B cell (primary cell): Measurements from ENCODE around the gene EPN1. TPM values are rescaled to one million over a fixed set of nuclear protein-coding genes. Genes with fewer than 3 reads are reported as not detected.
A peak's percentile ranks its signal among the peaks of the same experiment; 100 is the strongest.

Experiments used
- ATAC-seq: fragments of 200-7000 bp; cut with Tn5 transposase; one replicate; pipeline ENCODE4 v1.10.0; 2021; ENCODE audit warnings: low read depth, mild to moderate bottlenecking, moderate number of reproducible peaks, moderate library complexity
- CTCF ChIA-PET: fragments of 350-600 bp; sonication (Branson Sonifier 250); formaldehyde crosslinking; loops from one replicate; lab custom pipeline; 2021; ENCODE audit warnings: antibody characterized with exemption, inconsistent platforms; lab: Charles Lee
- POLR2A ChIA-PET: fragments of 350-600 bp; sonication (Branson Sonifier 250); formaldehyde crosslinking; loops from one replicate; lab custom pipeline; 2021; ENCODE audit warnings: antibody characterized with exemption; lab: Charles Lee
- DNase-seq: peaks from one replicate; pipeline ENCODE4 v3.0.0; 2013
- H2AFZ ChIP-seq: 2 replicates; pipeline ENCODE4 v1.6.1; 2012; ENCODE audit warnings: mild to moderate bottlenecking, low read depth, low read length; ENCODE audit not compliant: insufficient read depth, poor library complexity, severe bottlenecking
- H3K27ac ChIP-seq, 2 donors: 1 replicate in 1 of 2; 2 replicates in 1 of 2; pipeline ENCODE4 v1.5.1; 2012 to 2013; ENCODE audit warnings: low read length in 2 of 2, mild to moderate bottlenecking in 2 of 2, moderate library complexity in 1 of 2
- H3K27me3 ChIP-seq, 4 experiments: fragments of 200-600 bp in 1 of 4; sonication (generic) in 1 of 4; replicated peaks in 1 of 4; 1 replicate in 2 of 4; 2 replicates in 2 of 4; pipeline versions ENCODE4 v1.6.1 to v1.7.0; 2013 to 2016; ENCODE audit warnings: low read length in 3 of 4, mild to moderate bottlenecking in 2 of 4, mixed read lengths in 1 of 4, moderate library complexity in 1 of 4; ENCODE audit not compliant: insufficient read depth in 4 of 4, control insufficient read depth in 3 of 4; ENCODE audit errors: control extremely low read depth in 1 of 4
- H3K36me3 ChIP-seq, 2 experiments: replicated peaks in 1 of 2; 1 replicate in 1 of 2; 2 replicates in 1 of 2; pipeline versions ENCODE4 v1.6.1 to v1.7.1; 2013; ENCODE audit warnings: low read length in 1 of 2; ENCODE audit not compliant: insufficient read depth in 2 of 2, control insufficient read depth in 1 of 2; ENCODE audit errors: control extremely low read depth in 1 of 2, extremely low read depth in 1 of 2
- H3K4me1 ChIP-seq, 2 donors: fragments of 200-600 bp in 1 of 2; sonication (generic) in 1 of 2; 1 replicate in 1 of 2; 2 replicates in 1 of 2; pipeline versions ENCODE4 v1.5.1 to v1.6.1; 2013 to 2017; ENCODE audit warnings: low read length in 2 of 2; ENCODE audit not compliant: control insufficient read depth in 2 of 2, insufficient read depth in 2 of 2
- H3K4me2 ChIP-seq: replicated peaks from 2 replicates; pipeline ENCODE3; 2012; ENCODE audit warnings: mild to moderate bottlenecking, low read depth, low read length; ENCODE audit not compliant: poor library complexity, severe bottlenecking
- H3K4me3 ChIP-seq, 5 experiments: fragments of 200-600 bp in 1 of 5; sonication (generic) in 1 of 5; 1 replicate in 3 of 5; 2 replicates in 2 of 5; pipeline versions ENCODE4 v1.5.1 to v1.7.0; 2011 to 2016; ENCODE audit warnings: low read length in 4 of 5, mild to moderate bottlenecking in 4 of 5, low read depth in 2 of 5, control low read depth in 1 of 5, moderate library complexity in 1 of 5; ENCODE audit not compliant: insufficient read depth in 1 of 5; ENCODE audit errors: control extremely low read depth in 1 of 5, extremely low read depth in 1 of 5
- H3K79me2 ChIP-seq: fragments of 200-600 bp; sonication (generic); one replicate; pipeline ENCODE4 v1.6.0; 2016; ENCODE audit warnings: low read length; ENCODE audit not compliant: control insufficient read depth, insufficient read depth
- H3K9ac ChIP-seq: fragments of 200-600 bp; sonication (generic); 2 replicates; pipeline ENCODE4 v1.6.1; 2017; ENCODE audit warnings: mild to moderate bottlenecking, low read length, moderate library complexity
- H3K9me3 ChIP-seq, 3 donors: one replicate each; pipeline versions ENCODE4 v1.6.1 to v1.7.1; 2013; ENCODE audit warnings: low read length in 2 of 3; ENCODE audit not compliant: control insufficient read depth in 2 of 3, insufficient read depth in 1 of 3; ENCODE audit errors: control extremely low read depth in 1 of 3
- H4K20me1 ChIP-seq: 2 replicates; pipeline ENCODE4 v1.6.0; 2012; ENCODE audit warnings: mild to moderate bottlenecking, low read length; ENCODE audit not compliant: insufficient read depth, control insufficient read depth, poor library complexity, severe bottlenecking
- H3K27ac Mint-ChIP-seq: one replicate; pipeline ENCODE4 v1.8.0; 2021; ENCODE audit warnings: mixed read lengths
- H3K27me3 Mint-ChIP-seq: one replicate; pipeline ENCODE4 v1.8.0; 2021; ENCODE audit warnings: mixed read lengths
- H3K4me1 Mint-ChIP-seq: one replicate; pipeline ENCODE4 v1.8.0; 2021; ENCODE audit warnings: mixed read lengths
- H3K4me3 Mint-ChIP-seq: one replicate; pipeline ENCODE4 v1.8.0; 2021; ENCODE audit warnings: mixed read lengths
- H3K9me3 Mint-ChIP-seq: one replicate; pipeline ENCODE4 v1.8.0; 2022; ENCODE audit warnings: mixed read lengths; ENCODE audit not compliant: insufficient read depth
- EZH2 ChIP-seq: IDR thresholded peaks from 2 replicates; pipeline ENCODE4 v1.6.1; 2012; ENCODE audit warnings: borderline replicate concordance, low read depth, mild to moderate bottlenecking, moderate library complexity, low read length; ENCODE audit not compliant: insufficient read depth, poor library complexity, severe bottlenecking
- WGBS: methylation state at CpG from one replicate; pipeline ENCODE4 v1.1.5; 2013; ENCODE audit warnings: missing lambda C conversion rate; ENCODE audit not compliant: insufficient coverage; 5-methylcytosine and 5-hydroxymethylcytosine counted together
- intact Hi-C: fragments of 100-400 bp; cut with micrococcal nuclease; formaldehyde crosslinking; loops from one replicate; pipeline ENCODE4 v1.10.0; 2022
- polyA plus RNA-seq: library from polyadenylated mRNA; depleted of rRNA; stranded (reverse); fragments of >200 nt; gene quantifications from 2 replicates; pipeline ENCODE4 v1.2.3, GENCODE V29; 2012
- total RNA-seq, 2 donors: library from RNA; stranded (reverse); fragments of 120-200 nt in 1 of 2; gene quantifications; 1 replicate in 1 of 2; 2 replicates in 1 of 2; pipeline versions ENCODE4 v1.2.3 to v1.2.4, GENCODE V29; 2013 to 2022
- TF ChIP-seq, protein P1 (sequence below): fragments of 200-600 bp; IDR thresholded peaks from one replicate; pipeline ENCODE4 v1.8.0; 2022; ENCODE audit warnings: antibody characterized with exemption, mild to moderate bottlenecking

EPN1 gene
- total and polyA plus RNA-seq, 2 donors (not counting 1 experiment from before 2014, with no cell fraction given) = 54.4 to 63.9 TPM

- Histone ChIP-seq H3K4me1 (peaks cover 0 to 7% of the 10 kb centered on the region in 2 donors), H3K4me3 (no peak overlapping the region), H3K9me3 (no peaks in the 10 kb centered on the region), H3K36me3 (peaks cover 0 to 80% of the 10 kb centered on the region in 2 experiments), H3K4me2 (no peak overlapping the region), H4K20me1 (peaks cover 93% of the 10 kb centered on the region), H3K27me3 (no peaks in the 10 kb centered on the region), H3K9ac (no peak overlapping the region), H2AFZ (no peak overlapping the region), H3K27ac (no peak overlapping the region), H3K79me2 (peaks cover 80% of the 10 kb centered on the region)
- Mint-ChIP-seq H3K9me3 (no peaks in the 10 kb centered on the region), H3K27ac (no peak overlapping the region), H3K4me3 (no peak overlapping the region), H3K4me1 (peaks cover 25% of the 10 kb centered on the region), H3K27me3 (no peaks in the 10 kb centered on the region)
- ChIA-PET CTCF (no interaction called here), POLR2A (no interaction called here)
- 93% methylated on average over 25 of the region's 30 CpGs for WGBS
- intact Hi-C loops = no loop called here
- DNase-seq = no peak
- no peak for ATAC-seq
- no peak for TF ChIP-seq EZH2
- TF ChIP-seq, protein P1, sequence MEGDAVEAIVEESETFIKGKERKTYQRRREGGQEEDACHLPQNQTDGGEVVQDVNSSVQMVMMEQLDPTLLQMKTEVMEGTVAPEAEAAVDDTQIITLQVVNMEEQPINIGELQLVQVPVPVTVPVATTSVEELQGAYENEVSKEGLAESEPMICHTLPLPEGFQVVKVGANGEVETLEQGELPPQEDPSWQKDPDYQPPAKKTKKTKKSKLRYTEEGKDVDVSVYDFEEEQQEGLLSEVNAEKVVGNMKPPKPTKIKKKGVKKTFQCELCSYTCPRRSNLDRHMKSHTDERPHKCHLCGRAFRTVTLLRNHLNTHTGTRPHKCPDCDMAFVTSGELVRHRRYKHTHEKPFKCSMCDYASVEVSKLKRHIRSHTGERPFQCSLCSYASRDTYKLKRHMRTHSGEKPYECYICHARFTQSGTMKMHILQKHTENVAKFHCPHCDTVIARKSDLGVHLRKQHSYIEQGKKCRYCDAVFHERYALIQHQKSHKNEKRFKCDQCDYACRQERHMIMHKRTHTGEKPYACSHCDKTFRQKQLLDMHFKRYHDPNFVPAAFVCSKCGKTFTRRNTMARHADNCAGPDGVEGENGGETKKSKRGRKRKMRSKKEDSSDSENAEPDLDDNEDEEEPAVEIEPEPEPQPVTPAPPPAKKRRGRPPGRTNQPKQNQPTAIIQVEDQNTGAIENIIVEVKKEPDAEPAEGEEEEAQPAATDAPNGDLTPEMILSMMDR = no peak
Measured at GRCh38 chr19:55668603-55669348, 6.2 kb upstream of the EPN1 start.

GRCh38 chr19:55669418-55670279, 5.4 kb upstream of the EPN1 start:
- H3K9ac ChIP-seq = no peak overlapping the region
- Mint-ChIP-seq H3K9me3 (no peaks in the 10 kb centered on the region), H3K4me1 (peaks cover 29% of the 10 kb centered on the region), H3K27ac (peak overlapping the region; percentile 26), H3K27me3 (no peaks in the 10 kb centered on the region), H3K4me3 (no peak overlapping the region)
- TF ChIP-seq, protein P1 = no peak
- no peak for TF ChIP-seq EZH2
- intact Hi-C loops = no loop called here
- H2AFZ ChIP-seq = no peak overlapping the region
- H3K9me3 ChIP-seq = no peaks in the 10 kb centered on the region
- no peak overlapping the region for H3K27ac ChIP-seq
- ChIA-PET POLR2A (no interaction called here), CTCF (no interaction called here)
- peaks cover 89% of the 10 kb centered on the region for H4K20me1 ChIP-seq
- DNase-seq (no peak), ATAC-seq (no peak)
- H3K36me3 ChIP-seq = peaks cover 0 to 76% of the 10 kb centered on the region in 2 experiments
- peaks cover 75% of the 10 kb centered on the region for H3K79me2 ChIP-seq
- H3K27me3 ChIP-seq = no peaks in the 10 kb centered on the region
- H3K4me1 ChIP-seq = peaks cover 0 to 12% of the 10 kb centered on the region in 2 donors
- 89% methylated on average over 33 of the region's 43 CpGs for WGBS
- H3K4me2 ChIP-seq = no peak overlapping the region
- no peak overlapping the region for H3K4me3 ChIP-seq
